ENCODE measurements around the gene HEXA. TPM values are rescaled to one million over a fixed set of nuclear protein-coding genes. Genes with fewer than 3 reads are reported as not detected.
"Not testable (repeated sequence)": the region's sequence is repeated elsewhere in the genome, so short reads cannot be mapped to it uniquely, and the experiment has no call there.

The HEXA gene
- total and polyA plus RNA-seq, 2 donors (not counting 1 experiment from before 2014, with no cell fraction given) = 80.3 to 183 TPM

GRCh38 chr15:72398648-72399047 lies 22.8 kb upstream of the HEXA start:
- Histone ChIP-seq H3K9ac (ENCODE audit: insufficient read depth, low read length) (no peak overlapping the region), H3K9me3 (ENCODE audit: control insufficient read depth, insufficient read depth, low read depth, low read length) (no peaks in the 10 kb centered on the region), H3K4me2 (ENCODE audit: extremely low read depth, insufficient read depth, low read length) (no peak overlapping the region), H2AFZ (ENCODE audit: low read length) (no peak overlapping the region), H3K36me3 (ENCODE audit: control insufficient read depth, insufficient read depth, low read length) (no peaks in the 10 kb centered on the region), H3K27me3 (ENCODE audit: control insufficient read depth, insufficient read depth, low read length) (peaks cover 11% of the 10 kb centered on the region), H3K79me2 (ENCODE audit: control insufficient read depth, insufficient read depth, low read length) (no peaks in the 10 kb centered on the region), H3K27ac (ENCODE audit: insufficient read depth, low read length) (no peak overlapping the region), H4K20me1 (ENCODE audit: control insufficient read depth, extremely low read depth, insufficient read depth, low read length) (no peaks in the 10 kb centered on the region), H3K4me3 (replicated peaks in 1 of 4; ENCODE audit: control extremely low read depth in 1 of 4, insufficient read depth in 1 of 4, low read depth in 3 of 4, low read length in 4 of 4) (no peak overlapping the region), H3K4me1 (ENCODE audit: control insufficient read depth, extremely low read depth, insufficient read depth, low read length) (no peaks in the 10 kb centered on the region)
- TF ChIP-seq EZH2 (IDR thresholded peaks at IDR 0.05; ENCODE audit: low read length, missing control alignments) (no peak), CTCF (conservative IDR thresholded peaks at IDR 0.05 in 1 of 2, IDR thresholded peaks at IDR 0.05 in 1 of 2; ENCODE audit: low read depth in 1 of 2, low read length in 2 of 2) (no peak)
- no peak for DNase-seq (ENCODE audit: low read depth in 2 of 2)

- Histone ChIP-seq H3K9me3 (ENCODE audit: control insufficient read depth, insufficient read depth, low read depth, low read length) (no peaks in the 10 kb centered on the region), H3K27me3 (ENCODE audit: control insufficient read depth, insufficient read depth, low read length) (peaks cover 10% of the 10 kb centered on the region), H3K9ac (ENCODE audit: insufficient read depth, low read length) (no peak within 1 kb of the TSS), H2AFZ (ENCODE audit: low read length) (no peak within 1 kb of the TSS), H3K4me2 (ENCODE audit: extremely low read depth, insufficient read depth, low read length) (no peak within 1 kb of the TSS), H3K27ac (ENCODE audit: insufficient read depth, low read length) (no peak within 1 kb of the TSS), H3K36me3 (ENCODE audit: control insufficient read depth, insufficient read depth, low read length) (no peaks in the 10 kb centered on the region), H3K4me3 (replicated peaks in 1 of 4; ENCODE audit: control extremely low read depth in 1 of 4, insufficient read depth in 1 of 4, low read depth in 3 of 4, low read length in 4 of 4) (no peak within 1 kb of the TSS), H3K79me2 (ENCODE audit: control insufficient read depth, insufficient read depth, low read length) (no peaks in the 10 kb centered on the region), H3K4me1 (ENCODE audit: control insufficient read depth, extremely low read depth, insufficient read depth, low read length) (no peaks in the 10 kb centered on the region), H4K20me1 (ENCODE audit: control insufficient read depth, extremely low read depth, insufficient read depth, low read length) (no peaks in the 10 kb centered on the region)
- TF ChIP-seq EZH2 (IDR thresholded peaks at IDR 0.05; ENCODE audit: low read length, missing control alignments) (no peak), CTCF (conservative IDR thresholded peaks at IDR 0.05 in 1 of 2, IDR thresholded peaks at IDR 0.05 in 1 of 2; ENCODE audit: low read depth in 1 of 2, low read length in 2 of 2) (no peak)
- no peak for DNase-seq (ENCODE audit: low read depth in 2 of 2)
Measured at GRCh38 chr15:72397796-72398588, 22.2 kb upstream of the HEXA start, which contains the start of gene TMEM202. TMEM202 (plus strand) TSS chr15:72398305; CDS start chr15:72398327, 22 bp downstream.

- H3K79me2 ChIP-seq (ENCODE audit: control insufficient read depth, insufficient read depth, low read length) = not testable (repeated sequence)
Measured at GRCh38 chr15:72396331-72396730, 20.5 kb upstream of the HEXA start.

More at GRCh38 chr15:72396331-72396730, 20.5 kb upstream of the HEXA start:
- not testable (repeated sequence) for H3K9ac ChIP-seq (ENCODE audit: insufficient read depth, low read length); DNase-seq (ENCODE audit: low read depth in 2 of 2); H3K27ac ChIP-seq (ENCODE audit: insufficient read depth, low read length); H3K4me1 ChIP-seq (ENCODE audit: control insufficient read depth, extremely low read depth, insufficient read depth, low read length); H3K9me3 ChIP-seq (ENCODE audit: control insufficient read depth, insufficient read depth, low read depth, low read length); H3K4me3 ChIP-seq (replicated peaks in 1 of 4; ENCODE audit: control extremely low read depth in 1 of 4, insufficient read depth in 1 of 4, low read depth in 3 of 4, low read length in 4 of 4); H3K27me3 ChIP-seq (ENCODE audit: control insufficient read depth, insufficient read depth, low read length); H2AFZ ChIP-seq (ENCODE audit: low read length); H4K20me1 ChIP-seq (ENCODE audit: control insufficient read depth, extremely low read depth, insufficient read depth, low read length); H3K4me2 ChIP-seq (ENCODE audit: extremely low read depth, insufficient read depth, low read length); H3K36me3 ChIP-seq (ENCODE audit: control insufficient read depth, insufficient read depth, low read length)
